Progenitor cell of endocrine pancreas (in vitro differentiated cells): ENCODE data around the gene EFCAB9. TPM values are rescaled to one million over a fixed set of nuclear protein-coding genes. Genes with fewer than 3 reads are reported as not detected.
"Not testable (repeated sequence)": the region's sequence is repeated elsewhere in the genome, so short reads cannot be mapped to it uniquely, and the experiment has no call there.

Experiments used
- DNase-seq: peaks from one replicate; pipeline ENCODE4 v3.0.0; 2021; ENCODE audit warnings: low spot score; ENCODE audit not compliant: unreplicated experiment
- H3K27ac Mint-ChIP-seq: 2 replicates; pipeline ENCODE4 v1.8.0; 2021; ENCODE audit warnings: mild to moderate bottlenecking, moderate library complexity, mixed read lengths
- H3K27me3 Mint-ChIP-seq: 2 replicates; pipeline ENCODE4 v1.8.0; 2021; ENCODE audit warnings: mixed read lengths
- H3K36me3 Mint-ChIP-seq: 2 replicates; pipeline ENCODE4 v1.8.0; 2022; ENCODE audit warnings: mixed read lengths; ENCODE audit not compliant: insufficient read depth
- H3K4me1 Mint-ChIP-seq: 2 replicates; pipeline ENCODE4 v1.8.0; 2021; ENCODE audit warnings: low read depth, mixed read lengths
- H3K4me3 Mint-ChIP-seq: 2 replicates; pipeline ENCODE4 v1.8.0; 2021; ENCODE audit warnings: low read depth, mild to moderate bottlenecking, moderate library complexity, mixed read lengths
- H3K9me3 Mint-ChIP-seq: 2 replicates; pipeline ENCODE4 v1.8.0; 2021; ENCODE audit warnings: low read depth, mixed read lengths
- CTCF ChIP-seq: fragments of 200-600 bp; sonication (generic); IDR thresholded peaks from one replicate; pipeline ENCODE4 v1.5.0; 2021; ENCODE audit warnings: antibody characterized with exemption, mild to moderate bottlenecking; ENCODE audit not compliant: unreplicated experiment
- total RNA-seq: library from RNA; stranded (reverse); gene quantifications from 2 replicates; pipeline ENCODE4 v1.2.1, GENCODE V29; 2021

EFCAB9 gene
- total RNA-seq, 1 donor from 2014 or later = not detected

- no peaks in the 10 kb centered on the region for H3K36me3 Mint-ChIP-seq
- no peak overlapping the region for H3K27ac Mint-ChIP-seq
- H3K4me1 Mint-ChIP-seq = peaks cover 19% of the 10 kb centered on the region
- no peaks in the 10 kb centered on the region for H3K9me3 Mint-ChIP-seq
- DNase-seq = no peak
- no peak for TF ChIP-seq CTCF
- no peaks in the 10 kb centered on the region for H3K27me3 Mint-ChIP-seq
- no peak overlapping the region for H3K4me3 Mint-ChIP-seq
These were observed 46.1 kb upstream of the EFCAB9 start for GRCh38 chr5:172147857-172148256.

DNA sequence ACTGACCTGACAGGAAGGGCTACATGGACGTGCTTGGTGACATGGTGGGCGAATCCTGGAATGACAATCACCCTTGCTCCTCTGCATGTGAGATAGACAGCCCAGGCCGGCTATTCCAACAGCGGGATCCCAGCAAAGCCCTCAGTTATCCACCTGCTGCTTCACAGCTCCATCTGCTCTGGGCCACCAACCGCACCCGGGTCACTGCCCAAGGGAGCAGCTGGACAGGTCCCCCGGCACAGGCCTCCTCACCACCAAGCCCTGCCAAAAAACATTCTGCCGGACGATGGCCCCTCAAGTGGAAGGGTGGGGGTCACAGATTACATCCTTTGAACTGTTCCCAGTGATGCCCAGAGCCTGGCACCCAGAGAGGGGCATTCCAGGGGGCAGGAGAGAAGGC is 45.6 kb upstream of the EFCAB9 start:
- Mint-ChIP-seq H3K4me1 (peaks cover 16% of the 10 kb centered on the region), H3K27me3 (no peaks in the 10 kb centered on the region), H3K9me3 (no peaks in the 10 kb centered on the region), H3K4me3 (no peak overlapping the region), H3K27ac (no peak overlapping the region), H3K36me3 (no peaks in the 10 kb centered on the region)
- DNase-seq = no peak
- TF ChIP-seq CTCF = no peak

- DNase-seq = no peak
- Mint-ChIP-seq H3K36me3 (no peaks in the 10 kb centered on the region), H3K4me1 (peaks cover 16% of the 10 kb centered on the region), H3K27ac (no peak overlapping the region), H3K9me3 (no peaks in the 10 kb centered on the region), H3K27me3 (no peaks in the 10 kb centered on the region), H3K4me3 (no peak overlapping the region)
- no peak for TF ChIP-seq CTCF
These were observed 44.9 kb upstream of the EFCAB9 start for GRCh38 chr5:172149073-172149472.

DNA sequence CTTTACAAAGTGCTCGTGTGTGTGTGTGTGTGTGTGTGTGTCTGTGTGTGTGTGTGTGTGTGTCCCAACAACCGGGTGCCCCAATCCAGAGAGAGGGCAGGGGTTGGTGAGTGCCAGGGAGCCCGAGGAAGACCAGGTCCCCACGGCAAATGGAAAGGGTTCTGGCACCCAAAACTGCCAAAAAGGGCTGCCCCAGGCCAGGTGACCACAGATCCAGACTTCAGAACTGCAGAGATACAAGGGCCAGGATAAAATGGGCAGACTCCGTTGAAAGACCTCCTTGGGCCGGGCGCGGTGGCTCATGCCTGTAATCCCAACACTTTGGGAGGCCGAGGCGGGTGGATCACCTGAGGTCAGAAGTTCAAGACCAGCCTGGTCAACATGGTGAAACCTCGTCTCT is 44.5 kb upstream of the EFCAB9 start:
- not testable (repeated sequence) for H3K9me3 Mint-ChIP-seq, H3K36me3 Mint-ChIP-seq, DNase-seq, H3K27me3 Mint-ChIP-seq, H3K27ac Mint-ChIP-seq, H3K4me3 Mint-ChIP-seq
- H3K4me1 Mint-ChIP-seq = peaks cover 12% of the 10 kb centered on the region

DNA sequence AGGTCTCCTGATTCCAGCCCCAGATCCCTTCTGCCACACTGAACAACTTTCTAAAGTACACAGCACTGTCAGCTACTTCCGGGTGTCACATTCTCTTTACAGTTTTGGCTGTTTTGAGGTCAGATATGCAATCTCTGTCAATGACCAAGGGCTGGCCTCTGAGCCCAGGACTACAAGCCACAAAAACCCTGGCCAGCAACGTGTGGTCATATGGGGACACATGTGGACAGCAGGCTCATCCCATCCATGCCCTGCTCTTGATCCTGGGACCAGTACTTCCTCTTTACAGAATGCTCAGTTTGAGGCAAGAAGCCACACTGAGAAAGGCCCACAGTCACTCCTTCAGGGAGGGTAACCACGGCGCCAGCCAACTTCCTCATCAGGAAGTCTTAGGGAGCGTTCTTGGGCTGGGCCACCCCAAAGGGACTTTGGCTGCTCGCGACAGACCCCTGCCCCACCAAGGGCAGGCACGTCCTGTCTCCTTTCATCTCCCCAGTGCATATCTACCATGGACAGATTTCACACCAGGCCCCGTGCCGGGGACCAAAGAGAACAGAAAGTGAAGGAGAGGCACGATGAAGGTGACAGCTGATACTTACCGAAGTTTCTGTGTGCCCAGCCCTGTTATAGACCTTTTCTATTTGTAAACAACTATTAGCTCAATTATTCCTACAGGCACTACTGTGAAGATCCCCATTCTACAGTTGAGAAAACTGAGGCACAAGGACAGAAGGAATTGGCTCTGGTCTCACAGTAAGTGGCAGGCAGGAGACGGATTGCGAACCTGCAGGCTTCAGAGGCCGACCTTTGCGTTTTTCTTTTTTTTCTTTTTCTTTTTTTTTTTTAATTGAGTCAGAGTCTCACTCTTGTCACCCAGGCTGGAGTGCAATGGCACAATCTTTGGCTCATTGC is 43.2 kb upstream of the EFCAB9 start:
- no peak for TF ChIP-seq CTCF
- Mint-ChIP-seq H3K4me3 (no peak overlapping the region), H3K9me3 (no peaks in the 10 kb centered on the region), H3K36me3 (peaks cover 1% of the 10 kb centered on the region), H3K4me1 (peaks cover 8% of the 10 kb centered on the region), H3K27ac (peak overlapping the region; percentile 15), H3K27me3 (no peaks in the 10 kb centered on the region)
- no peak for DNase-seq
